HG03378 (cell line): ENCODE data around the gene ADCY3.

Experiments
- ATAC-seq: cut with Tn5 transposase; IDR thresholded peaks from one replicate; pipeline ENCODE4 v1.9.1; 2021; ENCODE audit warnings: mild to moderate bottlenecking, moderate library complexity; ENCODE audit not compliant: unreplicated experiment

Gene ADCY3

GRCh38 chr2:24875901-24876300, 44.1 kb downstream of the ADCY3 start:
- ATAC-seq = no peak

GRCh38 chr2:24875272-24875671, 44.8 kb downstream of the ADCY3 start:
- no peak for ATAC-seq

- no peak for ATAC-seq
These were observed 46.0 kb downstream of the ADCY3 start for GRCh38 chr2:24874035-24874434.

- no peak for ATAC-seq
These were observed 46.4 kb downstream of the ADCY3 start for GRCh38 chr2:24873619-24874018.

GRCh38 chr2:24872344-24873115, 47.5 kb downstream of the ADCY3 start:
- ATAC-seq = no peak

GRCh38 chr2:24871852-24872333, 48.1 kb downstream of the ADCY3 start:
- no peak for ATAC-seq

GRCh38 chr2:24870891-24871705, 48.9 kb downstream of the ADCY3 start:
- no peak for ATAC-seq

GRCh38 chr2:24870440-24870839, 49.6 kb downstream of the ADCY3 start:
- no peak for ATAC-seq

- no peak for ATAC-seq
These were observed 53.1 kb downstream of the ADCY3 start for GRCh38 chr2:24866946-24867345.

- no peak for ATAC-seq
These were observed 56.4 kb downstream of the ADCY3 start for GRCh38 chr2:24863641-24864040.

GRCh38 chr2:24861500-24861899, 58.5 kb downstream of the ADCY3 start:
- no peak for ATAC-seq

- no peak for ATAC-seq
These were observed 59.4 kb downstream of the ADCY3 start for GRCh38 chr2:24860631-24861030.

GRCh38 chr2:24859968-24860600, 60.0 kb downstream of the ADCY3 start:
- ATAC-seq = no peak

GRCh38 chr2:24858996-24859395, 61.0 kb downstream of the ADCY3 start:
- no peak for ATAC-seq

- no peak for ATAC-seq
These were observed 62.3 kb downstream of the ADCY3 start for GRCh38 chr2:24857746-24858145.

- ATAC-seq = no peak
These were observed 63.2 kb downstream of the ADCY3 start for GRCh38 chr2:24856791-24857211.

- no peak for ATAC-seq
These were observed 64.3 kb downstream of the ADCY3 start for GRCh38 chr2:24855726-24856125.

- no peak for ATAC-seq
These were observed 64.9 kb downstream of the ADCY3 start for GRCh38 chr2:24855022-24855622.

GRCh38 chr2:24853996-24854395, 66.0 kb downstream of the ADCY3 start:
- ATAC-seq = no peak

GRCh38 chr2:24853046-24853445, 67.0 kb downstream of the ADCY3 start:
- ATAC-seq = no peak

GRCh38 chr2:24852431-24853020, 67.5 kb downstream of the ADCY3 start:
- ATAC-seq = no peak
